ENCODE results near the gene SH3GL1. TPM values are rescaled to one million over a fixed set of nuclear protein-coding genes. Genes with fewer than 3 reads are reported as not detected.

SH3GL1 gene
- total and polyA plus RNA-seq, 11 donors, result 14.4 to 43.6 (median 22.2) TPM

- TF ChIP-seq POLR2A (IDR thresholded peaks at IDR 0.05) (no peak), CTCF (IDR thresholded peaks at IDR 0.05) (no peak)
- no peak for DNase-seq
- ATAC-seq, result no peak
- H3K27ac ChIP-seq, result no peak overlapping the region
- no peak overlapping the region for H3K4me3 ChIP-seq
- H3K27me3 ChIP-seq, result no peaks in the 10 kb centered on the region
- WGBS, 4 donors, result 90 to 94% (median 92%) methylated on average over 15 of the region's 15 CpGs
- intact Hi-C loops (cut with DNase I), result no loop called here
- peaks cover 0 to 49% (median 43%) of the 10 kb centered on the region in 9 donors for H3K36me3 ChIP-seq
- H3K9me3 ChIP-seq, result no peaks in the 10 kb centered on the region
- no peaks in the 10 kb centered on the region for H3K4me1 ChIP-seq
These were observed 42.8 kb upstream of the SH3GL1 start for GRCh38 chr19:4443188-4443587.

- WGBS, 4 donors, result 84 to 89% (median 85%) methylated on average over 8 to 10 of the region's 10 CpGs
- no peak for DNase-seq
- no peak overlapping the region for H3K4me3 ChIP-seq
- no peaks in the 10 kb centered on the region for H3K27me3 ChIP-seq
- TF ChIP-seq POLR2A (IDR thresholded peaks at IDR 0.05), result no peak
- no peak for TF ChIP-seq CTCF (IDR thresholded peaks at IDR 0.05)
- H3K9me3 ChIP-seq, result no peaks in the 10 kb centered on the region
- peaks cover 0 to 45% (median 39%) of the 10 kb centered on the region in 9 donors for H3K36me3 ChIP-seq
- H3K27ac ChIP-seq, result no peak overlapping the region
- no peak for ATAC-seq
- H3K4me1 ChIP-seq, result no peaks in the 10 kb centered on the region
- intact Hi-C loops (cut with DNase I), result no loop called here
These were observed 42.4 kb upstream of the SH3GL1 start for GRCh38 chr19:4442819-4443146.

GRCh38 chr19:4441994-4442818 is 41.9 kb upstream of the SH3GL1 start:
- no peak overlapping the region for H3K27ac ChIP-seq
- DNase-seq (no peak), ATAC-seq (no peak)
- no peaks in the 10 kb centered on the region for H3K9me3 ChIP-seq
- TF ChIP-seq CTCF (IDR thresholded peaks at IDR 0.05) (no peak), POLR2A (IDR thresholded peaks at IDR 0.05) (no peak)
- H3K36me3 ChIP-seq, result peaks cover 0 to 40% (median 33%) of the 10 kb centered on the region in 9 donors
- intact Hi-C loops (cut with DNase I), result no loop called here
- 81 to 84% (median 84%) methylated on average over 22 of the region's 22 CpGs for WGBS, 4 donors
- no peaks in the 10 kb centered on the region for H3K27me3 ChIP-seq
- H3K4me1 ChIP-seq, result no peaks in the 10 kb centered on the region
- no peak overlapping the region for H3K4me3 ChIP-seq

- no peak for DNase-seq
- no peak overlapping the region for H3K27ac ChIP-seq
- no peaks in the 10 kb centered on the region for H3K4me1 ChIP-seq
- WGBS, 4 donors, result 64 to 79% (median 70%) methylated on average over 12 of the region's 12 CpGs
- ATAC-seq, result no peak
- no peaks in the 10 kb centered on the region for H3K9me3 ChIP-seq
- no peaks in the 10 kb centered on the region for H3K27me3 ChIP-seq
- intact Hi-C loops (cut with DNase I), result no loop called here
- TF ChIP-seq CTCF (IDR thresholded peaks at IDR 0.05) (no peak), POLR2A (IDR thresholded peaks at IDR 0.05) (no peak)
- no peak overlapping the region for H3K4me3 ChIP-seq
- H3K36me3 ChIP-seq, result peaks cover 0 to 16% (median 7%) of the 10 kb centered on the region in 9 donors
These were observed 38.9 kb upstream of the SH3GL1 start for GRCh38 chr19:4439243-4439642.
